Esophagus squamous epithelium (tissue), 4 donors: ENCODE measurements around the gene SRGAP3.

Experiments used
- POLR2A ChIP-seq, 4 donors: fragments of 450-650 bp; IDR thresholded peaks; one replicate each; pipeline ENCODE4 v1.6.1; 2017; ENCODE audit warnings: antibody characterized with exemption in 4 of 4, mild to moderate bottlenecking in 4 of 4, moderate library complexity in 3 of 4
- TF ChIP-seq, protein P1 (sequence below), 6 experiments: fragments of 450-650 bp in 4 of 6; fragments of 200-600 bp in 2 of 6; sonication (generic) in 2 of 6; IDR thresholded peaks; one replicate each; pipeline ENCODE4 v1.5.1; 2016 to 2019; ENCODE audit warnings: antibody characterized with exemption in 6 of 6, mild to moderate bottlenecking in 4 of 6, moderate library complexity in 4 of 6

DNA sequence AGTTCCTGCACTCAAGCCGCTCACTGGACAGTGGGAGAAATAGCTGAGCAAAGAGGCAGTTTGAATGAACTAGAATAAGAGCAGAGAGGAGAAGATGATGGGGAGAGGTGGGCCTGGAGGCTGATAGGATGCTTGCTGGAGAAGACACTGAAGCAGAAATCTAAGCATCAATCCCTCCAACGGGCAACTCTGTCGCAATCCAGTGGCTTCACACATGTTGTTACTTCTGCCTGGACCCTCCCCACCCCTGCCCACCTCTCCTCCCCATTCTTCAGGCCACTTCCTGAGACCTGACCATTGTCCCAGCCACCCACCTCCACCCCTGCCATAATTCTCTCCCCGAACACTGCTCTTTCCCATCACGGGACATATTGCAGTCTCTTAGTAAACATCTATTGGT, 76.0 kb downstream of the SRGAP3 start:
- TF ChIP-seq, protein P1, sequence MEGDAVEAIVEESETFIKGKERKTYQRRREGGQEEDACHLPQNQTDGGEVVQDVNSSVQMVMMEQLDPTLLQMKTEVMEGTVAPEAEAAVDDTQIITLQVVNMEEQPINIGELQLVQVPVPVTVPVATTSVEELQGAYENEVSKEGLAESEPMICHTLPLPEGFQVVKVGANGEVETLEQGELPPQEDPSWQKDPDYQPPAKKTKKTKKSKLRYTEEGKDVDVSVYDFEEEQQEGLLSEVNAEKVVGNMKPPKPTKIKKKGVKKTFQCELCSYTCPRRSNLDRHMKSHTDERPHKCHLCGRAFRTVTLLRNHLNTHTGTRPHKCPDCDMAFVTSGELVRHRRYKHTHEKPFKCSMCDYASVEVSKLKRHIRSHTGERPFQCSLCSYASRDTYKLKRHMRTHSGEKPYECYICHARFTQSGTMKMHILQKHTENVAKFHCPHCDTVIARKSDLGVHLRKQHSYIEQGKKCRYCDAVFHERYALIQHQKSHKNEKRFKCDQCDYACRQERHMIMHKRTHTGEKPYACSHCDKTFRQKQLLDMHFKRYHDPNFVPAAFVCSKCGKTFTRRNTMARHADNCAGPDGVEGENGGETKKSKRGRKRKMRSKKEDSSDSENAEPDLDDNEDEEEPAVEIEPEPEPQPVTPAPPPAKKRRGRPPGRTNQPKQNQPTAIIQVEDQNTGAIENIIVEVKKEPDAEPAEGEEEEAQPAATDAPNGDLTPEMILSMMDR (IDR thresholded peaks at IDR 0.05) = no peak
- no peak for TF ChIP-seq POLR2A (IDR thresholded peaks at IDR 0.05)
